RWPE2 (cell line): ENCODE measurements around the gene TUBB1.
"Not testable (repeated sequence)": the region's sequence is repeated elsewhere in the genome, so short reads cannot be mapped to it uniquely, and the experiment has no call there.

ENCODE experiments used
- ATAC-seq: fragments of 200-7000 bp; cut with Tn5 transposase; 3 replicates; pipeline ENCODE4 v1.9.1; 2021; ENCODE audit warnings: low read depth
- DNase-seq: peaks from one replicate; pipeline ENCODE4 v3.0.0-alpha.2; 2020; ENCODE audit warnings: low spot score
- H3K27ac ChIP-seq: fragments of 450-650 bp; 2 replicates; pipeline ENCODE4 v1.5.1; 2017; ENCODE audit warnings: mild to moderate bottlenecking; ENCODE audit not compliant: poor library complexity, severe bottlenecking
- H3K27me3 ChIP-seq: fragments of 250-450 bp; sonication (Bioruptor Pico); 2 replicates; pipeline ENCODE4 v1.5.1; 2021; ENCODE audit warnings: mild to moderate bottlenecking, moderate library complexity; ENCODE audit not compliant: insufficient read depth, poor library complexity, severe bottlenecking
- H3K36me3 ChIP-seq: fragments of 250-450 bp; sonication (Bioruptor Pico); 2 replicates; pipeline ENCODE4 v1.5.1; 2020; ENCODE audit warnings: low read depth, mild to moderate bottlenecking, moderate library complexity
- H3K4me1 ChIP-seq: fragments of 250-450 bp; sonication (Bioruptor Pico); 2 replicates; pipeline ENCODE4 v1.5.1; 2021; ENCODE audit warnings: mild to moderate bottlenecking, moderate library complexity; ENCODE audit not compliant: insufficient read depth, poor library complexity, severe bottlenecking
- H3K4me3 ChIP-seq: fragments of 250-450 bp; sonication (Bioruptor Pico); 2 replicates; pipeline ENCODE4 v1.5.1; 2021; ENCODE audit warnings: mild to moderate bottlenecking, moderate library complexity; ENCODE audit not compliant: severe bottlenecking
- H3K9me3 ChIP-seq: fragments of 250-450 bp; sonication (Bioruptor Pico); 2 replicates; pipeline ENCODE4 v1.5.1; 2021; ENCODE audit warnings: mild to moderate bottlenecking, moderate library complexity; ENCODE audit not compliant: severe bottlenecking
- CTCF ChIP-seq: fragments of 450-650 bp; IDR thresholded peaks from one replicate; pipeline ENCODE4 v1.5.1; 2017; ENCODE audit warnings: mild to moderate bottlenecking, moderate library complexity; ENCODE audit not compliant: poor library complexity, severe bottlenecking

The TUBB1 gene

GRCh38 chr20:59008715-59009336 is 10.4 kb upstream of the TUBB1 start:
- Histone ChIP-seq H3K4me3 (no peak overlapping the region), H3K36me3 (peaks cover 18% of the 10 kb centered on the region), H3K27me3 (no peaks in the 10 kb centered on the region), H3K9me3 (no peaks in the 10 kb centered on the region), H3K27ac (no peak overlapping the region), H3K4me1 (peaks cover 20% of the 10 kb centered on the region)
- TF ChIP-seq CTCF = no peak
- DNase-seq (peak; percentile 63), ATAC-seq (no peak)

- H3K27ac ChIP-seq = peak overlapping the region; percentile 69
- H3K36me3 ChIP-seq = peaks cover 1% of the 10 kb centered on the region; the same call in 1 of the 2 replicates
- peak; percentile 23 for TF ChIP-seq CTCF
- ATAC-seq (peak; percentile 12; the same call in 2 of the 3 replicates), DNase-seq (peak; percentile 76)
- no peak overlapping the region for H3K4me3 ChIP-seq
- no peaks in the 10 kb centered on the region for H3K27me3 ChIP-seq
- peaks cover 20% of the 10 kb centered on the region for H3K4me1 ChIP-seq
- H3K9me3 ChIP-seq = no peaks in the 10 kb centered on the region
Observed at GRCh38 chr20:59010321-59010994, 8.8 kb upstream of the TUBB1 start.

- H3K27me3 ChIP-seq = no peaks in the 10 kb centered on the region
- TF ChIP-seq CTCF = no peak
- peaks cover 22% of the 10 kb centered on the region for H3K4me1 ChIP-seq
- DNase-seq = peak; percentile 89
- no peaks in the 10 kb centered on the region for H3K36me3 ChIP-seq
- no peaks in the 10 kb centered on the region for H3K9me3 ChIP-seq
- ATAC-seq = peak; percentile 68
- no peak overlapping the region for H3K4me3 ChIP-seq
- H3K27ac ChIP-seq = peak overlapping the region; percentile 69
Observed at GRCh38 chr20:59010995-59011873, 8.0 kb upstream of the TUBB1 start.

- peak overlapping the region; percentile 69 for H3K27ac ChIP-seq
- H3K4me1 ChIP-seq = peaks cover 27% of the 10 kb centered on the region
- peak; percentile 29 for DNase-seq
- not testable (repeated sequence) for H3K27me3 ChIP-seq, ATAC-seq, H3K36me3 ChIP-seq, H3K4me3 ChIP-seq, H3K9me3 ChIP-seq
Observed at GRCh38 chr20:59011874-59012157, 7.4 kb upstream of the TUBB1 start.

GRCh38 chr20:59013031-59013951 is 5.9 kb upstream of the TUBB1 start:
- H3K36me3 ChIP-seq = no peaks in the 10 kb centered on the region
- peak; percentile 71 for DNase-seq
- H3K9me3 ChIP-seq = no peaks in the 10 kb centered on the region
- ATAC-seq = no peak
- no peak overlapping the region for H3K4me3 ChIP-seq
- no peak for TF ChIP-seq CTCF
- H3K4me1 ChIP-seq = peaks cover 26% of the 10 kb centered on the region
- H3K27me3 ChIP-seq = no peaks in the 10 kb centered on the region
- H3K27ac ChIP-seq = no peak overlapping the region
